Tongue (tissue), 2 donors: ENCODE results near the gene GPC5. TPM values are rescaled to one million over a fixed set of nuclear protein-coding genes. Genes with fewer than 3 reads are reported as not detected.
"Not testable (repeated sequence)": the region's sequence is repeated elsewhere in the genome, so short reads cannot be mapped to it uniquely, and the experiment has no call there.

Experiments
- DNase-seq: peaks from one replicate; pipeline ENCODE4 v3.0.0-alpha.2; 2015
- total RNA-seq: library from RNA; depleted of rRNA; stranded (reverse); fragments of >200 nt; gene quantifications from one replicate; pipeline ENCODE4 v1.2.3, GENCODE V29; 2014

GPC5 gene
- total RNA-seq, 1 donor from 2014 or later, result 5.4 TPM

DNA sequence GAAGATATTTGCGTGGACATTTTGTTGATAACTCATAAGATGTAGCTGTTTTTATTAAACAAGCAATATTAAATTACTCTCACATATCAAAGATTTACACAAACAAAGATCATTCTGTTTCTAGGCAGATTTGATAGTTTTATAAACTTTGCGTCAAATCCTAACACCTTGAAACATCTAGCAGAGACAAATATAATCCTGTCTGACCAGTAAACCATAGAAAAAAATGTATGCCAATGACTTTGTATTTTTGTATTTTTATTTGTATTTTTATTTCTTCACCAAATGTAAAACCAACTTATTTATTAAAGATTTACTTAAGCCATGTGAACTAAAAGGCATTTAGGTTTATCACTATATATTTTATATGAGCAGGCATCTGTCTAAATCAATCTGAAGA, 494.6 kb downstream of the GPC5 start:
- no peak for DNase-seq

DNA sequence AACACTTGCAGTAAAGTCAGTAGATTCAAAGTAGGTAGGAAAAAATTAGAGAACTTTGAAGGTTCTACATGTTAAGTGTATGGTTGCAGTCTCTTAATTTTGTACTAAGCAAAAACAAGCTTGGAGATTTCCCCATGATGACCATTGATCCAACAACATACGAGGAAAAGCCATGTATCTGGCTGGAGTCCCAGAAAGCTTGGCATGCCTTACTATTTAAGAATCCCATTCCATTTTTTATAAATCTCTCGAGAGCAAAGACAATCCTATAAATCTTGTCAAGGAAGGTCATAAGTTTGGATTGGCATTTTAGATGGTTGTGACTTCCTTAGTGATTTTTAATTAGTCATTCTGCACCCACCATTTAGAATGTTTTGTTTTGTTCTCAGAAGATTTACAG, 495.9 kb downstream of the GPC5 start:
- DNase-seq, result peak; percentile 12

DNA sequence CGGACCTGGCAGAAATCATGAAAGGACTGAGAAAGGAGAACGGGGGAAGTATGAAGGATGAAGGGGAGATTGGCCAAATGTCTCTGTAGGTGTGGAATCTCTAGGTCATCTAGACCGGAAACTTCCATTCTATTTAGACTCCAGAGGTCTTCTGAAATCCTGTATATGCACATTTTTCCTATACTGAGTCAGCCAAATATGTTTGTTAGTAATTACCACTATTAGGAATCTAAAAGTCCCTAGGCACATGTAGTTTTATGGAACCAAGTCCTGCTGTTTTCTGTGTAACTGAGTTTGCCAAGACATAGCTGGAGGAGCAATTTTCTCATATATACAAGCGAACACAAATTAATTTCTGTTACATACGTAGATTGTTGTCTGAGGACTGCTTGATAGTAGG, 498.1 kb downstream of the GPC5 start:
- DNase-seq, result no peak

DNA sequence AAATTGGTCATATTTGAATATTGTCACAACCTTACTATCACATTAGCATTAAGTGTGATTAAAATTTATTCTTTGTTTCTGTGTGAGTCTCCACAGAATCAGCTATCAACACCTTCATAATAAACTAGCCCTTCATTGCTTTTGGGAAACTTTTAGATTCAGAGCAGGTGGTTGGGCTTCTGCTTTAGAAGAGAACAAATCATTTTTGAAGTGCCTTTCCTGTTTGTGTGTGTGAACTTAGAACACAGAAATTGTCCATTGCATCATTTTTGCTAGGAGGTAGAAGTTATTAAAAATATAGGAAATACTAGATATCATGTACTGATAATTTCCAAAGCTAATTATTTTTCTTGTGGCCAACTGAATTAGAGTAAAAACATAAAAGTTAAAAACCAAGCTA, 500.6 kb downstream of the GPC5 start:
- not testable (repeated sequence) for DNase-seq

DNA sequence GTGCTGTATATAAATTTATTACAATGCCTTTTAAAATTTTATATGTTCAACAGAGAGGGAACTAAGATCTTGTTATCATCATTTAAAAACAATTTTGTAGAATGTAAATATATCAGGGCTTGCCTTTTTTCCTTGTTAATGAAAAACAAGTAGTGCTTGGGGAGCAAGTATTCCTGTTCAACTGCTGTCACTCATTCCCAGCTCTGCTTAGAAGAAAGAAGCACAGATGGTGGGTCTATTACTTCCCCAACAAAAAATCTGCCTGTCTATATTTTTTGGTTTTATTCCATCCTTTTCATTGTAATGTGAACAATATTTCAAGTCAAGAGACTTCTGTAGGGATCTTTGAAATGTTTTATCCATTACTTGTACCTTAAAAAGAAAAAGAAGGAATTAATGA, 503.9 kb downstream of the GPC5 start:
- no peak for DNase-seq

DNA sequence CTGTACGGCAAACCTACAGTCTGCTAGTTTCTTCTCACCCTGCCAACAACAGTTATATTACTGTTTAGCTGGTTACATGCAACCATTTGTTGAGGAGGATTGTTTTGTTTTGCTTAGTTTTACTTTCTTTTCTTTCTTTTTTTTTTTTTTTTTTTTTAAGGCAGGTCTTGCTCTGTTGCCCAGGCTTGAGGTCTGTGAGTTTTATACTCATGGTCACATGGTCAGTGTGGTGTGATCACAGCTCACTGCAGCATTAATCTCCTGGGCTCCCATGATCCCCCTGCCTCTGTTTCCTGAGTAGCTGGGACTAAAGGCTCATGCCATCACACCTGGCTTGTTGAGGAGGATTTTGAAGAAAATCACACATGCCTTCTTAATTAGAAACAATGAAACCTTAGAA, 505.6 kb downstream of the GPC5 start:
- no peak for DNase-seq

DNA sequence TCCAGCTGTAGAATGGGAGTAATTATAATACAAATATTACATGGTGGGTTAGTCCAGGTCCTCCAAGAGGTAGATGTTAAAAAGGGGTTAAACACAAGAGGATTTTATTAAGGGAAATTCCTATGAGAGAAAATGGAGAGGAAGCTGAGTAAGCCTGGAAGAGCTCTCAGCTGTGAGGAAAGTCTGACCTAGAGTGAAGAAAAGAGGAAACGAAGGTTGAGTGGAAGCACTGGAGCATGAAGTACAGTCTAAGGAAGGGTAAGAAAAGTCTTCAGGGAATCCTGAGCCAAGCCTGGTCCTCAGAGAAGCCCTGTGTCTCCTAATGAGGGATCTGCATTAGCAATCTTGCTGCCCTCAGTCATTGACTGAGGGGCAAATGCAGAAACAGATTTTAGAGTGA, 506.2 kb downstream of the GPC5 start:
- no peak for DNase-seq

DNA sequence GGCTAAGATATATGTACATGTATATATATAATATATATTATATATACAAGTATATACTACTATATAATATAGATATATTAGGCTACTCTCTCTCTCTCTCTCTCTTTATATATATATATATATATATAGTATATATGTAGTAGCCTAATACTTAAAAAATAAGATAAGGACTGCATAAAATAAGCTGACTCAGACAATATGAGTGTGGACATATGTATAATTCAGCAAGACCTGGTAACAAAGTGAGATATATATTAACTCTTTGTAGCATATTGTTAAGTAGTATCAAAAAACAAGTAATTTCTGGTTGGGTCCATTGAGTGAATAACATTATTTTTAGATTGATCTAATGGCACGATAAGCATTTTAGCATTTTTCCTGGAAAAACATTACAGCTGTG, 509.0 kb downstream of the GPC5 start:
- no peak for DNase-seq

DNA sequence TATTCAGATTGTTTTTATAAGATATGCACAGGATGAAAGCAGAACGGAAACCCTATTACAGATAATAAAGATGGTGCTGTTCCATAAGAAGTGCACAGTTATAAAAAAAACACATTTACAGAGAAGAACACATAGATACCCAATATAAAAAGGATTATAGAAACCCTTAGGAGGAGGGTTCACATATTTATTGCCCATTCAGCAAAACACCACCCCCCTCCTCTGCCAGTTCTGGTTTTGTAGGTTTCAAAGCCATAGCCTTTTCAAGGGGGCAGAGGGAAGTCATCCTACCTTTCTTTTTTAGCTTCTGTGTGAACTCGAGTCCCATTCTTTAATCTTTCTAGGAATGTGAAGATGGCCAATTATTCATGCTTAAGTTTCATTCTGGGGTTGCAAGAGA, 511.2 kb downstream of the GPC5 start:
- no peak for DNase-seq

DNA sequence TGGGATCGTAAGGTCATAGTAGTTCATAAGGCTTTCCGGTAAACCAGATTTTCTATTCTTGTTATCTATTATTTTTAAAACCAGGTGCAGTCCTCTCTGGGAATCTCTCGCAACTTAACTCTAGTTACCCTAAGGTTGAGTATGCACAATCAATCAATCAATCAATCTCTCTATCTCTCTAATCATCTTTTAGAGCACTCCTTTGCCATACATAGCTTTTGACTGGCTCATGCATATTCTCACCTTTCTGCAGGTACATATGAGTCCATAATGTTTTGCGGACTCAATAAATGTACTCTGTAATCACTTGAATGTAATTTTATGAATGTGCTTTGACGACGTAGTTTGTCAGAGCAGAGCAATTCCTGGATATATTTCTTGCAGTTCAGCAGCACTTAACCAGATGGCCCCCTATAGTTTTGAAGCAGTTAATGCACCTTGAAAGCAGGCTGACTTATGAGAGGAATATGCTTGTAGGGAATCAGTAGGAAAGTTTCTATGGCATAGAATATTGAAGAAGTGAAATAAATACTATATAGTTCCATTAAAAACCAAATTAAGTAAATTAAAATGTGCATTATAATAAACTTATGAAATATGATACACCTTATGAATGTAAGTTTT, 524.7 kb downstream of the GPC5 start:
- peak; percentile 3 for DNase-seq

DNA sequence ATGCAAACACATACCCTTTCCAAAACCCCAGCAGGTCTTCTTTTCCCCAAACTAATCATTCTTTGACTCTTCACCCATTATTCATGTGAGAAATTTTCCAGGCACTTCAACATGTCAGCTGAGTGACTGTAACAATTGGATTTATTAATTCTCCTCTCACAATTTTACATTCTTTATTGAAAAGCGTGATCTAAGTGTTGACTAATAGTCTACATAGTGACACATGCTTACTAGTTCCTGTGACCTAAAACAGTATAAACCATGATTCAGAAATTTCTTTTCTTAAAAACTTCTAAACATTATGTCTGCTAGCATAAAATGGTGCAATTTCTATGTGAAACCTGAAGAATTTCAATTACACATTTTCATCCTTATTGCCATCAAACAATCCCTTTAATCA, 532.3 kb downstream of the GPC5 start:
- no peak for DNase-seq

DNA sequence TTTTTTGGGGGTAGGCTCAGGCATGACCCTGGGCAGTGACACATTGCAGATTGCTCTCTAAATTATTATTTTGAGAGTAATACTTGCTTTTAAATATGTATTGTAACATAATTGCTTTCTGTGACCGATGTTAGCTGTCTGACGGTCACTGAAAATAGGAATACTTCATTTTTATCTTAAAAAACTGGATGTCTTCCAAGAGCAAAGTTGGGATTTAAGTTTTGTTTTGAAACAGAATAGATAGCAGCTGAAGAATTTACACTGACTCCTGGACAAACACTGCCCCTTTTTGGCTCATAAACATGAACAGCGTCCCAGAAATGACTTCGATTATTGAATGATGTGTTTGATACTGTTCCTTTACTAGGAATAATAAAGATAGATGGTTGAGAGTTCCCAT, 535.9 kb downstream of the GPC5 start:
- peak; percentile 4 for DNase-seq

DNA sequence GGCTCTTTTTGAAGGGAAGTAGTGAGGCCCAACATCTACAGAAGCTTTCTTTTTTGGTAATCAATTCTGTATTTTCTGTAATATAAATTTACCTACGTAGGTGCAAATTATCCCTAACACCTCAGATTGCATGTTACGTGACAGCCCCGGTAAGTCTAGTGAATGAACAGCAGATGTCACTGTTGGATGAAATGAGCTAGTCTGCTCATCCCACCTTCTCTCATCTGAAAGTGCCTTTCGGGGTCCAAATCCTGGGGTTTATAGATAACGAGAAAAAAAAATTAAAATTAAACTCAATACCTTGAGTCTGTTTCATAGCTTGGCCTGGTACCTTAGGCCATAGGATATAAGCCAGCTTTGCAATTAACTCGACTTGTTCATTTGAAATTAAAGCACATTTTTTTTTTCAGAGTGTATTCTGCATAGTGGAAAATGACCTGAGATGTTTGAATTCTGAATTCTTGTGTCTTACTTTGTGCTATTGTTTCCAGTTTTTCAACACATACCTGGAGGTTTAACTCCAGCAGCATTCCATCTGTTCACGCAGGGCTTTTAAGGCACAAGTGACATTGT, 548.2 kb downstream of the GPC5 start:
- peak; percentile 58 for DNase-seq

DNA sequence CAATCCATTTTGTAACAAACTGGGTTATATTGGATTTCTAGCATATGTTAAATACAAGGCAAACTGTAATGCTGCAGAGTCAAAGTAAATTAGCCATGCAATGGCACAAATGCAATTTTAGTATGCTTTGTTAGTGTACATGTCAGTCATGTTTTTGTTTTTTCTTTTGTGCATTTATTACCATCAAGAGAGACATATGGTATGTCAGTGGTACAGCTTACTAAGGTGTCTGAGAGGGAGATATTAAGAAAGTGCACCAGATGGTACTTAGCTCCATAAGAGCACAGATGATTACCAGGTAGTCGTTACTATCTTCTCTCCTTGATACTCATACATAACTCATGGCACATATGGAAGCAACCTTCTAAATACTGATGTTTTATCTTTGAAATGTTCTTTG, 550.3 kb downstream of the GPC5 start:
- no peak for DNase-seq

DNA sequence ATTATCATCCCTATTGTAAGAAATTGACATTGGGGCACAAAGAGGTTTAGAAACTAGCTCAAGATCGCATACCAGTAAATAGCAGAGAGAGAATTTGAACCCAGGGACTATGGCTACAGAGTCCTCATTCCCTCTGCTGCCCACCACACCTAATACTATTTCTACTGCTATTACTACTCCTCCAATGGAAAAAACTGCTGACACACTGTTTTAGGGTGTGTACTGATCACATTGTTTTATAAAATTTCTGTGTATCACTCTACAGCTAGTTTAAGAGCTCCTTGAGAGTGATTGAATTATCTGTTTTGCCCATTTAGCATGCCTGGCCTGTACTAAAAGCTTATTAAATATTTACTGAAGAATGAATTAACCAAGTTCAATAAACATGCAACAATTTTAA, 552.4 kb downstream of the GPC5 start:
- DNase-seq, result no peak

DNA sequence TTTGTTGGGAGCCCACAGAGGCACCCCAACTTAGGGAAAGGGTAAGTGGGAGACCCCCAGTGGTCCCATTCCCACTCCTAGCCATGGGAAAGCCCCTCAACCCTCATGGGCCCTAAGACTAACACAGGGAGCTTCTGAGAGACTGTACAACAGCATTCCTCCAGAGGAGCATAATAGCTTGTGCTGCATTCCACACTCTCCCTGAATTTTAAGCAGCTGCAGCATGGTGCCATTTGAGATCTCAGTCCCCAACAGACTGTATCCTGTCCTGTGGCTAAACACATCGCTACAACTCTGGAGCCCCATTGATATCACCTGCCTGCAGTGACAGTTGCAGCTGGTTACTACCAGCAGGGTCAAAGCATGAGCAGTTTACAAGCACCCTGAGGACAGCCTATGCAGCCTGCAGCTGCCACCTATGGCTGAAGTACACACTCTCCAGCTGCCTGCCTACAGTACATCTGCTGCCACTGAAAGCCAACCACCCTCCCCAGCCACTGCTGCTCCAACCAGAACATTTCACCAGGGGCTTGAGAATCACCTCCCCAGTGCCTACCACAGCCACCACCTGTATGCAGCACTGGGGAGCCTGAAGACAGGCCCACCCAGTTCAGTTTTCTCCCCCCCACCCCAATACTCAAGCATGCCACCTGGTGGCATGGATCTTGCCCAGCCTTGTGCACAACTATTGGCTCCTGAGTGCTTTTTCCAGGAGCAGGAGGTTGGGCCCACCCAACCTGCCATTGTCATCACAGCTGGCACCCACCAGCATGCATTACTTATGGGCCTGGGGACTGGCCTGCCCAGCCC, 557.3 kb downstream of the GPC5 start:
- no peak for DNase-seq

DNA sequence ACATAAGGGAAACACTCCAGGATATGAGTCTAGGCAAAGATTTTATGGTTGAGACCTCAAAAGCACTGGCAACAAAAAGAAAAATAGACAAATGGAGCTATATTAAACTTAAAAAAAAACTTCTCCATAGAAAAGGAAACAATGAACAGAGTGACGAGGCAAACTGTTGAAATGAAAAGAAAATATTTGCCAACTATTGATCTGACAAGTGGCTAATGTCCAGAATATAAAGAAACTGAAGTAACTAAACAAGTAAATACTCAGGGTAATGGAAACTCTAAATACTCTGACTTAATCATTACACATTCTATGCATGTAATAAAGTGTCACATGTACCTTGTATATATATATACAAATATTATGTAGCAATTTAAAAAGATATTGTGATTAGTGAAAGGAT, 562.5 kb downstream of the GPC5 start:
- no peak for DNase-seq

DNA sequence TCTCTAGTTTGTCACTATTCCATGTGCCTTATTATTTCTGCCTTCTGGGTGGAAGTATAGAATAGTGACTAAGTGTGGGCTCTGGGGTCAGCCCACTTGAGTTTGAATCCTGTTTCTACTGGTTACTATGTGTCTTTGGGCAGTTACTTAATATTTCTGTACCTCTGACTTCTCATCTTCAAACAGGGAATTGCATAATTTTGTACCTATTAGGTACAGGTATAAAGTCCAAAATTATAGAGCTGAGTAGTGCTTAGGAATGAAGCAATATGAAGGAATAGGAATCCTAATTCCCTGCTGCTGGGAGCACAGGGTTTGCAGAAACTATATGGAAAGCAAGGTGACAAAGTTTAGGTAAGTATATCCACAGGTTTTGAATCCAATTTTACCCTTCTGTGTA, 564.5 kb downstream of the GPC5 start:
- DNase-seq, result no peak

DNA sequence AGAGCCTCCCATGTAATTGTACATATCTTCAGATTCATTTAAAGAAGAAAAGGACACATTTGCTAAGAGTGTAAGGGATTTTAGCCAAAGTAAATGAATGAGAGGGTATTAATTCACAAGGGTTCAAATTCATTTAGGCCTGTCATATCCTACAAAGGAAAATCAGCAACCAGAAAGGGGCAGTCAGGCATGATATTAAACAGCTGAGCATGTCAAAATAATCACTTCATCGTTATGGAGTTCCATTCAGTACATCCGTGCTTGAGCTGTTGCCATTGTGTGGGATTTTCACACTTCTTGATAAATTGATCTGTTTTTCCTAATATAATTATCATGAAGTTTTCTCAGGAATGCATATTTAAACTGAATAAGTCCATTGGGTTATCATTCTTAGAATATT, 567.1 kb downstream of the GPC5 start:
- no peak for DNase-seq

DNA sequence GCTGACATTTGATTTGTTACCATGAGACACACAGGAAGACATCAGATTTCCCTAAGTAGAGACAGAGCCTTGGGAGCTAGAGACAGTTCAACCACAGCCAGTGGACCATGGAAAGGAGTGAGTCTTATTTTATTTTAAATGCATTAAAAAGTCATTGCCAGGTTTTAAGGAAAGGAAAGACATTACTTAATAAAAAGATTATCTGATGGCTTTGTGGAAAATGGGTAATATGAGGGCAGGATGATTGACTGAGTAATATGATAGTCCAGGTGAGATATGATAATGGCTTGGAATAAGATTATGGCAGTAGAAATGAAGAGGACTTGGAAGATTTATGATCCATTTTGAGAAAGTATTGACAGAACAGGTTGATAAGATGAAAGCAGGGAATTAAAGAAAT, 580.1 kb downstream of the GPC5 start:
- DNase-seq, result no peak

DNA sequence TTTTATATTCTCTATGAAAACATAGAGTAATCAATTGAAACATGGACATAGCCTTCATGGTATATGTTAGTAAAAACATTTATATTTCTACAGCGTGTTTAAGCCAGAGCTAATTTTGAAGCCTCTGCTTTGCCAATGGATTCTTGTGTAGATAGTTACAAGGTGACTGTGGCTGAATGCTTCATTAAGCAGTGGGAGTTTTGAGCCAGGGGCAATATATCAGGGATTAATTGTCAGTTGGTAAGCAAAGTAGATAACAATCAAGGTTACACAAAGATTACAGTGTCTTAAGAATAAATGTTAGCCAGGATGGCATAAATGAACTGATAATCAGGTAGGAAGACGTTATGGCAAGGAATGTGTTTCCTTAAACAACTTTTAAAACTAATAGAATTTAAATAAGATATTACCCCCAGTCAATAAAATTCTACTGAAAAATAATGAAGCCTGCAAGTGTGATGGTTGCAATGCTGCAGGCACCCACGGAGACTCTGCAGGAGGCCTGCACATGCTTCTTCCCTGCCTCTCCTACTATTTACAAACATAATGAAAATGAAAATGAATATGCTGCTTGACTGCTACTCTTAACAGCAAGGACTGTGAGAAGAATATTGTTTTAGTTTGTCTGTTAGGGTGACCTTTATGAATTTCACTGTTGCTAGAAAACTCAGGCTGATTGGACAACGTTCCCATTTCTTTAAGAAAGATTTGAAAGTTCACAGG, 588.5 kb downstream of the GPC5 start:
- DNase-seq, result no peak

DNA sequence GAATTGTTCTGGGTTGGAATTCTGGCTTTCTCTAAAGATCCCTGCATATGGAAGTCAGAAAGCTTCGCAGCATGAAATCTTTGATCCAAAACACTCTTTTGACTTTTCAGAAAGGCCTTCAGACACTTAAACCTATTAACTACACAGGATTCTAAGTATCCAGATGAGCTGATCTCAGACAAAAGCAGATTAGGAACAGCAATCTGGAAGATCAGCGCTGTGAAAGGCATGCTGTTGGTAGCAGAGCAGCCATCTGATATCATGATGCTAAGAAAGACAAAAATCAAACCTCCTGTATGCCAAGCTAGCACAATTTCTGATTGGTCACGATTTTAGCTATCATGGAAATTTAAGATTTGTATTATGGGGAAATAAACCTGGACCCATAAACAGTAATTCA, 589.9 kb downstream of the GPC5 start:
- no peak for DNase-seq

DNA sequence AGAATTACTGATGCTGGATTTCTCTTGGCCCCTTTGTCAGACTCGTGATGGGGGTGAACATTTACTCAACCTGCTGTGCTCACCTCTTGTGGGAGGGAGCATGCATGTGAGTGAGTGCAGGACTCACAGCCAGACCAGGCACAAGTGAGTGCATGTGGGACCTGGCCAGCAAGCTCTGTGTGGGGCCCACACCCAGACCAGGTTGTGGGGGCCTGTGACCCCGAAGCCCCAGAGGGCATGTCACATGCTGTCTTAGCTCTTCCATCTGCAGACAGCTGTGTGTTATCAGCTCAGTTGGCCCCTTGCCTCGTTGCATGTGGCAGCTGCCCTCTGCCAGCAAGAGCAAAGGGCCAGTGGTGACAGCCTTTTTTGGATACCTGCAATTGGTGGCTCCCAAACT, 614.4 kb downstream of the GPC5 start:
- DNase-seq, result no peak
